K562 (cell line): ENCODE measurements around the gene MYO1D. TPM values are rescaled to one million over a fixed set of nuclear protein-coding genes. Genes with fewer than 3 reads are reported as not detected.

Experiments used
- ATAC-seq: fragments of 200-7000 bp; cut with Tn5 transposase; 3 replicates; pipeline ENCODE4 v1.9.1; 2020; ENCODE audit warnings: moderate library complexity
- BruUV-seq: library from RNA; stranded (reverse); fragments of 400-500 nt; replicated peaks from 2 replicates; lab custom pipeline; 2021; lab: Mats Ljungman, UMichigan
- CTCF ChIA-PET: fragments of 300-600 bp; formaldehyde crosslinking; extraction: SDS; loops from one replicate; lab custom pipeline; 2021; ENCODE audit warnings: low intra/inter-chr PET ratio; lab: Yijun Ruan, JAX
- POLR2A ChIA-PET: fragments of 300-600, 350-650 bp; sonication (Branson Sonifier 250); formaldehyde crosslinking; extraction: SDS; loops from one replicate; lab custom pipeline; 2021; ENCODE audit warnings: antibody characterized with exemption, inconsistent platforms; lab: Yijun Ruan, JAX
- DNase-seq, 4 experiments: peaks; one replicate each; pipeline versions ENCODE4 v3.0.0 to v3.0.0-alpha.2; 2011 to 2018; ENCODE audit warnings: low spot score in 3 of 4, mixed read lengths in 3 of 4; ENCODE audit errors: extremely low read depth in 1 of 4
- FAIRE-seq: peaks from 2 replicates; lab custom pipeline; 2011; peaks lifted over from hg19 to GRCh38; lab: Jason Lieb, UNC
- H2AFZ ChIP-seq: 2 replicates; pipeline ENCODE4 v1.6.0; 2011; ENCODE audit warnings: low read depth, low read length, control low read depth, inconsistent platforms
- H3K27ac ChIP-seq: fragments of 200-600 bp; 3 replicates; pipeline ENCODE4 v1.8.0; 2011; ENCODE audit warnings: low read depth, mild to moderate bottlenecking, control low read depth, inconsistent platforms, low read length, moderate library complexity, mixed read lengths; ENCODE audit errors: extremely low read depth
- H3K27me3 ChIP-seq, 2 experiments: fragments of 300-600 bp in 1 of 2; 2 replicates in 1 of 2; 3 replicates in 1 of 2; pipeline versions ENCODE4 v1.6.0 to v1.8.0; 2011; ENCODE audit warnings: inconsistent platforms in 2 of 2, low read length in 2 of 2, mild to moderate bottlenecking in 1 of 2, mixed read lengths in 1 of 2, moderate library complexity in 1 of 2; ENCODE audit not compliant: control insufficient read depth in 2 of 2, insufficient read depth in 2 of 2
- H3K36me3 ChIP-seq: fragments of 300-600 bp; 3 replicates; pipeline ENCODE4 v1.8.0; 2011; ENCODE audit warnings: mild to moderate bottlenecking, low read length, inconsistent platforms; ENCODE audit not compliant: control insufficient read depth, insufficient read depth
- H3K4me1 ChIP-seq, 2 experiments: fragments of 200-600 bp in 1 of 2; replicated peaks in 1 of 2; 2 replicates in 1 of 2; 3 replicates in 1 of 2; pipeline versions ENCODE4 v1.5.1 to v1.8.0; 2011; ENCODE audit warnings: inconsistent platforms in 2 of 2, low read length in 2 of 2, mild to moderate bottlenecking in 1 of 2, mixed read lengths in 1 of 2, moderate library complexity in 1 of 2; ENCODE audit not compliant: control insufficient read depth in 2 of 2, insufficient read depth in 2 of 2
- H3K4me2 ChIP-seq: 2 replicates; pipeline ENCODE4 v1.6.1; 2011; ENCODE audit warnings: low read length, control low read depth, inconsistent platforms, mixed read lengths; ENCODE audit not compliant: insufficient read depth
- H3K4me3 ChIP-seq: fragments of 200-600 bp; sonication (generic), shearing (Covaris generic); 2 replicates; pipeline ENCODE4 v1.5.1; 2016; ENCODE audit warnings: control low read depth, inconsistent platforms
- H3K79me2 ChIP-seq: fragments of 200-600 bp; 3 replicates; pipeline ENCODE4 v1.8.0; 2011; ENCODE audit warnings: low read length, inconsistent platforms; ENCODE audit not compliant: control insufficient read depth, insufficient read depth
- H3K9ac ChIP-seq, 2 experiments: 2 replicates each; pipeline versions ENCODE4 v1.6.0 to v1.6.1; 2011; ENCODE audit warnings: low read depth in 2 of 2, low read length in 2 of 2, control low read depth in 1 of 2, inconsistent platforms in 1 of 2, mild to moderate bottlenecking in 1 of 2, mixed read lengths in 1 of 2; ENCODE audit not compliant: insufficient read depth in 1 of 2
- H3K9me1 ChIP-seq: one replicate; pipeline ENCODE4 v1.6.0; 2011; ENCODE audit warnings: inconsistent platforms, mild to moderate bottlenecking, low read length, moderate library complexity; ENCODE audit not compliant: control insufficient read depth, insufficient read depth
- H3K9me3 ChIP-seq: replicated peaks from 2 replicates; pipeline ENCODE4 v1.5.1; 2011; ENCODE audit warnings: low read depth, low read length, inconsistent platforms; ENCODE audit not compliant: control insufficient read depth, insufficient read depth
- H4K20me1 ChIP-seq: replicated peaks from 2 replicates; pipeline ENCODE4 v1.6.1; 2011; ENCODE audit warnings: low read length, inconsistent platforms, mixed read lengths; ENCODE audit not compliant: control insufficient read depth, insufficient read depth
- ATF7 ChIP-seq: fragments of 450-650 bp; IDR thresholded peaks from 2 replicates; pipeline ENCODE4 v1.7.1; 2014; ENCODE audit warnings: mild to moderate bottlenecking, moderate library complexity
- ETV5 ChIP-seq: sonication (generic); formaldehyde crosslinking; IDR thresholded peaks from 2 replicates; pipeline ENCODE4 v1.4.0; 2020; ENCODE audit warnings: low read depth, mild to moderate bottlenecking, missing genetic modification reagents
- MCM2 ChIP-seq: fragments of 450-650 bp; IDR thresholded peaks from 2 replicates; pipeline ENCODE4 v1.6.1; 2017; ENCODE audit warnings: low read depth, mild to moderate bottlenecking
- PHF20 ChIP-seq: fragments of 450-650 bp; IDR thresholded peaks from 2 replicates; pipeline ENCODE4 v1.6.1; 2018; ENCODE audit not compliant: partially characterized antibody
- PML ChIP-seq: IDR thresholded peaks from 2 replicates; pipeline ENCODE4 v1.6.1; 2012; ENCODE audit warnings: low read length, inconsistent platforms
- POLR2AphosphoS2 ChIP-seq: IDR thresholded peaks from 2 replicates; pipeline ENCODE4 v1.6.1; 2012; ENCODE audit warnings: low read length, improper control_type of control experiment
- ZNF212 ChIP-seq: fragments of 450-650 bp; formaldehyde crosslinking; IDR thresholded peaks from 2 replicates; pipeline ENCODE4 v1.4.0; 2020; ENCODE audit warnings: mild to moderate bottlenecking
- ZNF75A ChIP-seq: fragments of 450-650 bp; formaldehyde crosslinking; IDR thresholded peaks from 2 replicates; pipeline ENCODE4 v1.4.0; 2020; ENCODE audit warnings: mild to moderate bottlenecking
- WGBS: fragments of 100-300 bp; shearing (Covaris generic); methylation state at CpG from one replicate; pipeline ENCODE4 v1.1.6; 2016; ENCODE audit warnings: low coverage, mixed read lengths; ENCODE audit not compliant: insufficient coverage; ENCODE audit errors: missing lambda C conversion rate; 5-methylcytosine and 5-hydroxymethylcytosine counted together
- in situ Hi-C: fragments of 300-500 bp; cut with MboI; formaldehyde crosslinking; loops from 4 replicates; pipeline ENCODE4 v1.15.0; 2018; ENCODE audit warnings: inconsistent platforms, mixed read lengths
- intact Hi-C: fragments of 100-400 bp; cut with micrococcal nuclease; formaldehyde crosslinking; loops from 2 replicates; pipeline ENCODE4 v1.14.2; 2022
- polyA plus RNA-seq, 8 experiments: library from polyadenylated mRNA; depleted of rRNA in 4 of 8; stranded (reverse) in 5 of 8; unstranded in 3 of 8; fragments of >200 nt; fragmentation: Nextera tagmentation in 2 of 8; fragmentation: Illumina TruSeq in 1 of 8; extraction: Ambion mirVana in 2 of 8; extraction: Trizol in 1 of 8; gene quantifications; 2 replicates each; pipeline versions ENCODE4 v1.2.1 to v1.2.3, GENCODE V29; 2011 to 2014; ENCODE audit warnings: inconsistent platforms in 1 of 8, missing spikeins in 1 of 8
- total RNA-seq, 7 experiments: library from RNA; depleted of rRNA in 6 of 7; stranded (reverse); fragments of >200 nt in 6 of 7; fragmentation: Illumina TruSeq in 2 of 7; extraction: Trizol in 2 of 7; gene quantifications; 2 replicates each; pipeline versions ENCODE4 v1.2.1 to v1.2.3, GENCODE V29; 2011 to 2021; ENCODE audit warnings: low replicate concordance in 1 of 7
- TF ChIP-seq, protein P1 (sequence below), 2 experiments: fragments of 150-350 bp in 1 of 2; IDR thresholded peaks; 2 replicates each; pipeline ENCODE4 v1.6.1; 2012 to 2016; ENCODE audit warnings: low read depth in 2 of 2, low read length in 2 of 2, mild to moderate bottlenecking in 1 of 2, moderate library complexity in 1 of 2
- TF ChIP-seq, protein P2 (sequence below): fragments of 250-450 bp; sonication (Bioruptor Pico); IDR thresholded peaks from 2 replicates; pipeline ENCODE4 v1.8.0; 2021; ENCODE audit warnings: borderline replicate concordance, mild to moderate bottlenecking, moderate library complexity; ENCODE audit not compliant: poor library complexity, severe bottlenecking
- TF ChIP-seq, protein P3 (sequence below): fragments of 250-450 bp; sonication (Bioruptor Pico); IDR thresholded peaks from 2 replicates; pipeline ENCODE4 v1.9.0; 2021; ENCODE audit warnings: mild to moderate bottlenecking

Gene MYO1D
- total and polyA plus RNA-seq, 9 of the 15 experiments (the other 6 are each of a cell fraction or from before 2014, with no cell fraction given) = 2.1 to 71.2 (median 45.4) TPM

DNA sequence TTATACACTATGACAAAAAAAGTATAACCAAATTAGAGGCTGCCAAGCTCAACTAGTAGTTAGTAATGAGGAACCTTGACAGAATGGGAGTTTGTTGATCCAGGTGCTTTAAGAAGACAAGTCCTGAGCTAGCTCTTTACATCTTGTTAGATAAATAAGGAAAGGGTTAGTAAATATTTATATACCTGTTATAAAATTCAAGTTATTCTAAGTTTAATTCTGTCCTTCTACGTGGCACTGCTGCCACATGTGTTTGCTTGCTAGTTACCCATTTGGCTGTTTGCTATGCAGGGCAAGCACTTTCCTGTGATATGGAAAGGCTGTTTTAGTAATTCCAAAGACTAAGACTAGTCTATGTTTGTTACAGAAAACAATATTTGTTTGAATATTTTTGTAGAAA lies 180.5 kb downstream of the MYO1D start:
- no peaks in the 10 kb centered on the region for H4K20me1 ChIP-seq
- CTCF ChIA-PET = no interaction called here
- TF ChIP-seq ZNF75A (CRISPR knock-in tag) = no peak
- TF ChIP-seq, protein P1, sequence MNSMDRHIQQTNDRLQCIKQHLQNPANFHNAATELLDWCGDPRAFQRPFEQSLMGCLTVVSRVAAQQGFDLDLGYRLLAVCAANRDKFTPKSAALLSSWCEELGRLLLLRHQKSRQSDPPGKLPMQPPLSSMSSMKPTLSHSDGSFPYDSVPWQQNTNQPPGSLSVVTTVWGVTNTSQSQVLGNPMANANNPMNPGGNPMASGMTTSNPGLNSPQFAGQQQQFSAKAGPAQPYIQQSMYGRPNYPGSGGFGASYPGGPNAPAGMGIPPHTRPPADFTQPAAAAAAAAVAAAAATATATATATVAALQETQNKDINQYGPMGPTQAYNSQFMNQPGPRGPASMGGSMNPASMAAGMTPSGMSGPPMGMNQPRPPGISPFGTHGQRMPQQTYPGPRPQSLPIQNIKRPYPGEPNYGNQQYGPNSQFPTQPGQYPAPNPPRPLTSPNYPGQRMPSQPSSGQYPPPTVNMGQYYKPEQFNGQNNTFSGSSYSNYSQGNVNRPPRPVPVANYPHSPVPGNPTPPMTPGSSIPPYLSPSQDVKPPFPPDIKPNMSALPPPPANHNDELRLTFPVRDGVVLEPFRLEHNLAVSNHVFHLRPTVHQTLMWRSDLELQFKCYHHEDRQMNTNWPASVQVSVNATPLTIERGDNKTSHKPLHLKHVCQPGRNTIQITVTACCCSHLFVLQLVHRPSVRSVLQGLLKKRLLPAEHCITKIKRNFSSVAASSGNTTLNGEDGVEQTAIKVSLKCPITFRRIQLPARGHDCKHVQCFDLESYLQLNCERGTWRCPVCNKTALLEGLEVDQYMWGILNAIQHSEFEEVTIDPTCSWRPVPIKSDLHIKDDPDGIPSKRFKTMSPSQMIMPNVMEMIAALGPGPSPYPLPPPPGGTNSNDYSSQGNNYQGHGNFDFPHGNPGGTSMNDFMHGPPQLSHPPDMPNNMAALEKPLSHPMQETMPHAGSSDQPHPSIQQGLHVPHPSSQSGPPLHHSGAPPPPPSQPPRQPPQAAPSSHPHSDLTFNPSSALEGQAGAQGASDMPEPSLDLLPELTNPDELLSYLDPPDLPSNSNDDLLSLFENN (IDR thresholded peaks at IDR 0.05; ENCODE audit: low read depth in 2 of 2, low read length in 2 of 2) = no peak
- TF ChIP-seq, protein P2, sequence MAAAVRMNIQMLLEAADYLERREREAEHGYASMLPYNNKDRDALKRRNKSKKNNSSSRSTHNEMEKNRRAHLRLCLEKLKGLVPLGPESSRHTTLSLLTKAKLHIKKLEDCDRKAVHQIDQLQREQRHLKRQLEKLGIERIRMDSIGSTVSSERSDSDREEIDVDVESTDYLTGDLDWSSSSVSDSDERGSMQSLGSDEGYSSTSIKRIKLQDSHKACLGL (CRISPR knock-in tag) = no peak
- TF ChIP-seq ETV5 (CRISPR knock-in tag) = no peak
- TF ChIP-seq POLR2AphosphoS2 = no peak
- TF ChIP-seq MCM2 = no peak
- TF ChIP-seq PML = no peak
- TF ChIP-seq ATF7 = no peak
- TF ChIP-seq, protein P3, sequence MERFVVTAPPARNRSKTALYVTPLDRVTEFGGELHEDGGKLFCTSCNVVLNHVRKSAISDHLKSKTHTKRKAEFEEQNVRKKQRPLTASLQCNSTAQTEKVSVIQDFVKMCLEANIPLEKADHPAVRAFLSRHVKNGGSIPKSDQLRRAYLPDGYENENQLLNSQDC (CRISPR knock-in tag) = no peak
- no peak for TF ChIP-seq ZNF212 (CRISPR knock-in tag)
- TF ChIP-seq PHF20 = no peak

More for the DNA sequence above, 180.5 kb downstream of the MYO1D start:
- in situ Hi-C loops = no loop called here
- H3K27ac ChIP-seq = no peak overlapping the region
- FAIRE-seq (no peak), DNase-seq (no peak), ATAC-seq (no peak)
- no peaks in the 10 kb centered on the region for H3K79me2 ChIP-seq
- no peaks in the 10 kb centered on the region for H3K27me3 ChIP-seq
- POLR2A ChIA-PET = no interaction called here
- H3K9me1 ChIP-seq = no peaks in the 10 kb centered on the region
- H3K36me3 ChIP-seq = no peaks in the 10 kb centered on the region
- no peak overlapping the region for H2AFZ ChIP-seq
- H3K4me2 ChIP-seq = no peak overlapping the region
- H3K4me1 ChIP-seq = no peaks in the 10 kb centered on the region
- intact Hi-C loops = no loop called here
- 90% methylated on average over 1 of the region's 1 CpG for WGBS
- no TSS peak for BruUV-seq
- no peaks in the 10 kb centered on the region for H3K9me3 ChIP-seq
- no peak overlapping the region for H3K9ac ChIP-seq
- H3K4me3 ChIP-seq = no peak overlapping the region
